GM21515 (cell line): ENCODE data around the gene THUMPD1.
"Not testable (repeated sequence)": the region's sequence is repeated elsewhere in the genome, so short reads cannot be mapped to it uniquely, and the experiment has no call there.

Experiments used
- ATAC-seq: cut with Tn5 transposase; IDR thresholded peaks from one replicate; pipeline ENCODE4 v1.9.1; 2021; ENCODE audit not compliant: unreplicated experiment

THUMPD1 gene

GRCh38 chr16:20696618-20697017, 45.0 kb downstream of the THUMPD1 start:
- ATAC-seq: no peak

GRCh38 chr16:20695024-20695423, 46.6 kb downstream of the THUMPD1 start:
- ATAC-seq: no peak

DNA sequence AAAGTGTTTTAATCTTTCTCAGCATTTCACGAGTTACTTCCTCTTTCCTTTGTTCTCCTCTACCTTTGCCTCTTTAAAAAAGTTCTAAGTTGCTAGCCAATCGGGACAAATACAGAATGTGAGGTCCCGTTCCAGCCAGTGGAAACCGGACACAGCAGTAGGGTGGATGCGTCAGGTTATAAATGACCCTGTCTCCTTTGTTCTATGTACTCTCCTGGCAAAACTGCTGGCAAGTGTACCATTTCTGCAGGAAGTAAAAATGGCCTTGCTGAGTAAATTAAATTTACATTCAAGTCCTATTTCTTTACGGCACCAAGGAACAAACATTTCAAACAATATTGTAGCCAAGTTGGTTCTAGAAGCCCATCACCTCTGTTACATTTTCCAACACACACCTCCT, 47.5 kb downstream of the THUMPD1 start:
- ATAC-seq: not testable (repeated sequence)

GRCh38 chr16:20689668-20690067, 52.0 kb downstream of the THUMPD1 start:
- no peak for ATAC-seq

DNA sequence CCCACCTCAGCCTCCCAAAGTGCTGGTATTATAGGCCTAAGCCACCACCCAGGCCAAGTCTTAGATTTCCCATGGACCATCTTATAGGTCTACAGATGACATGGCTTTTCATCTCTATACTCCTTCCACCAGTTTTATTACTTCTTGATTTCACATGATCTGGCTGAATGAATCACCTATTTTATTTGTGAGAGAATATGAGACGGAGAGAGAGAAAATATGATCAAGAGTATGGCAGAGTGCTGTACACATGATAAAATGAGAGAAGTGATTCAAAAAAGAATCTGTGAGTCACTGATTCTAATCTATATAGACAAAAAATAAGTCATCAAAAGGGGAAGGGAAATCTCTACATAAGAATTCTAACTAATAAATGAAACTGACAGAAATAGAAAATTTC, 57.8 kb downstream of the THUMPD1 start:
- ATAC-seq: no peak
